ENCODE results near the gene NEGR1. TPM values are rescaled to one million over a fixed set of nuclear protein-coding genes. Genes with fewer than 3 reads are reported as not detected.
"Not testable (repeated sequence)": the region's sequence is repeated elsewhere in the genome, so short reads cannot be mapped to it uniquely, and the experiment has no call there.

NEGR1 gene
- total RNA-seq, 1 donor from 2014 or later, result 0.58 TPM

DNA sequence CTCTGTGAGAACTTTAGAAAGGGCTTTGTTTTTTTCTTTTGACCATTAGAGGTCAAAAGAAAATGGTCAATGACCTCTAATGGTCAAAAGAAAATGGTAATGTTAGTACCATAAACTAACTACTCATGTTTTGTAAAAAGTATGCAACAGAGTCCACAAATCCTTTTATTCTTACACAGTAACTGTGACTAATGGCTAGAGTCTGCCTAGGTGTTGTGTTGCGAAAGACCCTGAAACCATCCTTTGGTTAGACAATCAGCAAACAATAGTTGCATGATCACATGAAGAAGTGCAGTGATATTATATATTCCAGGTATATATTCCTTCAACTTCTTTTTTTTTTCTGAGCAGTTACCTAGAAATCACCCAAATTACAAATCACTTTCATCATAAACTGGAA lies 40.9 kb downstream of the NEGR1 start:
- no peaks in the 10 kb centered on the region for H3K27me3 Mint-ChIP-seq (ENCODE audit: low read depth)
- TF ChIP-seq, protein P1, sequence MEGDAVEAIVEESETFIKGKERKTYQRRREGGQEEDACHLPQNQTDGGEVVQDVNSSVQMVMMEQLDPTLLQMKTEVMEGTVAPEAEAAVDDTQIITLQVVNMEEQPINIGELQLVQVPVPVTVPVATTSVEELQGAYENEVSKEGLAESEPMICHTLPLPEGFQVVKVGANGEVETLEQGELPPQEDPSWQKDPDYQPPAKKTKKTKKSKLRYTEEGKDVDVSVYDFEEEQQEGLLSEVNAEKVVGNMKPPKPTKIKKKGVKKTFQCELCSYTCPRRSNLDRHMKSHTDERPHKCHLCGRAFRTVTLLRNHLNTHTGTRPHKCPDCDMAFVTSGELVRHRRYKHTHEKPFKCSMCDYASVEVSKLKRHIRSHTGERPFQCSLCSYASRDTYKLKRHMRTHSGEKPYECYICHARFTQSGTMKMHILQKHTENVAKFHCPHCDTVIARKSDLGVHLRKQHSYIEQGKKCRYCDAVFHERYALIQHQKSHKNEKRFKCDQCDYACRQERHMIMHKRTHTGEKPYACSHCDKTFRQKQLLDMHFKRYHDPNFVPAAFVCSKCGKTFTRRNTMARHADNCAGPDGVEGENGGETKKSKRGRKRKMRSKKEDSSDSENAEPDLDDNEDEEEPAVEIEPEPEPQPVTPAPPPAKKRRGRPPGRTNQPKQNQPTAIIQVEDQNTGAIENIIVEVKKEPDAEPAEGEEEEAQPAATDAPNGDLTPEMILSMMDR (conservative IDR thresholded peaks at IDR 0.05), result no peak
- no peak for DNase-seq (ENCODE audit: low read depth, low spot score)
- H3K36me3 Mint-ChIP-seq (ENCODE audit: low read depth), result no peaks in the 10 kb centered on the region
- peaks cover 7% of the 10 kb centered on the region for H3K9me3 Mint-ChIP-seq
- H3K27ac Mint-ChIP-seq (ENCODE audit: unreplicated experiment), result no peak overlapping the region
- H3K4me1 Mint-ChIP-seq, result peaks cover 4% of the 10 kb centered on the region
- H3K4me3 Mint-ChIP-seq, result no peak overlapping the region

DNA sequence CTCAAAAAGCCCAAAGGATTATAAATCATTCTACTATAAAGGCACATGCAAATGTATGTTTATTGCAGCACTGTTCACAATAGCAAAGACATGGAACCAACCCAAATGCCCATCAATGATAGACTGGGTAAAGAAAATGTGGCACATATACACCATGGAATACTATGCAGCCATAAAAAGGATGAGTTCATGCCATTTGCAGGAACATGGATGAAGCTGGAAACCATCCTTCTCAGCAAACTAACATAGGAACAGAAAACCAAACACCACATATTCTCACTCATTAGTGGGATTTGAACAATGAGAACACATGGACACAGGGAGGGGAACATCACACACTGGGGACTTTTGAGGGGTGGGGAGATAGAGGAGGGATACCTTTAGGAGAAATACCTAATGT lies 46.4 kb downstream of the NEGR1 start:
- not testable (repeated sequence) for H3K4me3 Mint-ChIP-seq; H3K36me3 Mint-ChIP-seq (ENCODE audit: low read depth); H3K27ac Mint-ChIP-seq (ENCODE audit: unreplicated experiment); H3K27me3 Mint-ChIP-seq (ENCODE audit: low read depth); H3K4me1 Mint-ChIP-seq; DNase-seq (ENCODE audit: low read depth, low spot score); H3K9me3 Mint-ChIP-seq

DNA sequence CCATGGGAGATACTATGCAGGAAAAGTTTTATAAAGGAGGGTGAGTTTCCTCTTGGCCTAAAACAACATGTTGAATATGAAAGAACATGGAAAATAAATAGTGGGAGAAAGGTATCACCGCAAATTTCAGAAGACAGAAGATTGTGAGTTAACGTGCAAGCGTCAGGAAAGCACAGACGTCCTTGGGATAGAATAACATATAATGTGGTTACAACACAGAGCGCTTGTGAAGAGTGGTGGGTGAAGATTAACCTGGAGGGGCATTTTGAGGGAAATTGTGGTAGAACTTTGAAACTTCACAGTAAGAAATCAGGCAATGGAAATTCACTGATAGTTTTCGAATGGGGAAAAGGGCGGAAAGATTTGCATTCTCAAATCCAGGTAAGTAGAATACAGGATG lies 47.3 kb downstream of the NEGR1 start:
- peaks cover 5% of the 10 kb centered on the region for H3K9me3 Mint-ChIP-seq
- H3K4me1 Mint-ChIP-seq, result no peaks in the 10 kb centered on the region
- H3K36me3 Mint-ChIP-seq (ENCODE audit: low read depth), result no peaks in the 10 kb centered on the region
- TF ChIP-seq, protein P1 (conservative IDR thresholded peaks at IDR 0.05), result no peak
- no peak for DNase-seq (ENCODE audit: low read depth, low spot score)
- no peak overlapping the region for H3K27ac Mint-ChIP-seq (ENCODE audit: unreplicated experiment)
- no peak overlapping the region for H3K4me3 Mint-ChIP-seq
- H3K27me3 Mint-ChIP-seq (ENCODE audit: low read depth), result no peaks in the 10 kb centered on the region

DNA sequence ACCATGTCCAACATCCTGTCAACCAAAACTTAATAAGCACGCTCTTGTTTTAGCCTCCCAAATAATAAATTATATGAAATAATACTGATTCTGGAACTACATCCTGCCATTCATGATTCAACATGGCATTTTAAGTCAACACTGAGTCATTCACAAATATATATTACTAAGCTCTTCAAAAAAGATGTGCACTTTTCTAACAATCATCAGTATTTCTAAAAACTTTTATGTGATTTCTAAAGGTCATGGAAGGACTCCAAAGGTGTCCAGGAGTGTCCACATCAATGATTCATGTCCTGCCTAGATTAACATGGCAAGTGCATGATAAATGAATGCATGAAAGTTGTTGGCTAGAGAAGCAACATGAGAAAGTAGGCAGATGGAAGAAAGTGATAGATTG lies 51.6 kb downstream of the NEGR1 start:
- H3K9me3 Mint-ChIP-seq, result peaks cover 5% of the 10 kb centered on the region
- TF ChIP-seq, protein P1 (conservative IDR thresholded peaks at IDR 0.05), result no peak
- DNase-seq (ENCODE audit: low read depth, low spot score), result no peak
- H3K4me1 Mint-ChIP-seq, result no peaks in the 10 kb centered on the region
- H3K4me3 Mint-ChIP-seq, result no peak overlapping the region
- no peaks in the 10 kb centered on the region for H3K27me3 Mint-ChIP-seq (ENCODE audit: low read depth)
- H3K36me3 Mint-ChIP-seq (ENCODE audit: low read depth), result no peaks in the 10 kb centered on the region
- no peak overlapping the region for H3K27ac Mint-ChIP-seq (ENCODE audit: unreplicated experiment)

DNA sequence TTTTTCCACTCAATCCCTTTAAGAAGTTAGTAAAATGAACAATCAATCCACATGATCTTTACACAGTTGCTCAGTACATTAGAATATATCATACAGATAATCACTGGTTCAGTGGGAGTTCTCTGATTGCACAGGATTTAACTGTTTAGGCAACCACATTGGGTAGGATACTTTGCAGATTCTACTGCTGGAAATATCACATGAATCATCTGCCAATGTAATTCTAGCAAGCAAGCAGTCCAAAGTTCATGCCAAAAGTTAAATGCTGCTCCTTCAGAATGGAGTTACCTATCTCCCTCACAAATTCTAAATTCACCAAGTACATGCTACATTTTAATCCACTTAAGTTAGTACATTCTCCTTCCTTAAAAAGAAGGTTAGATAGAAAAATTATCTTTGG lies 52.4 kb downstream of the NEGR1 start:
- Mint-ChIP-seq H3K4me3 (no peak overlapping the region), H3K27ac (ENCODE audit: unreplicated experiment) (no peak overlapping the region), H3K27me3 (ENCODE audit: low read depth) (no peaks in the 10 kb centered on the region), H3K4me1 (no peaks in the 10 kb centered on the region), H3K36me3 (ENCODE audit: low read depth) (no peaks in the 10 kb centered on the region), H3K9me3 (peaks cover 5% of the 10 kb centered on the region)
- no peak for DNase-seq (ENCODE audit: low read depth, low spot score)
- TF ChIP-seq, protein P1 (conservative IDR thresholded peaks at IDR 0.05), result no peak

DNA sequence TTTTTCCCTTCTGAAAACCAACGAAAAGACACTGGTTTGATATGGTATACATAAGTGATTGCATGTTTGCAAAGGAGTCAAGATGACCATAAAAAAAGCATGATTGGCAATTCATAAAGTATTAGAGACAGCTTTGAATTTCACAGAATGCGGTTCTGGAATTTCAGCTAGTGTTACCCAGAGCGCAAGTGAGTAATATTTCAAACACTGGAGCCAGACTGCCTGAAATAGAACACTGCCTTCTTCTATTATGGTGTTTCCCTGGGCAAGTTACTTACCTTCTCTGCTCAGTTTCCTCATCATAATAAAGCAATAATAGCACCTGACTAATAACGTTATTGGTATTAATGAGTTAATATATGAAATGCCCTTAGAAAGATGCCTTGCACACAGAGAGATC lies 54.7 kb downstream of the NEGR1 start:
- Mint-ChIP-seq H3K36me3 (ENCODE audit: low read depth) (no peaks in the 10 kb centered on the region), H3K27ac (ENCODE audit: unreplicated experiment) (no peak overlapping the region), H3K4me1 (no peaks in the 10 kb centered on the region), H3K9me3 (no peaks in the 10 kb centered on the region), H3K27me3 (ENCODE audit: low read depth) (no peaks in the 10 kb centered on the region), H3K4me3 (no peak overlapping the region)
- TF ChIP-seq, protein P1 (conservative IDR thresholded peaks at IDR 0.05), result no peak
- DNase-seq (ENCODE audit: low read depth, low spot score), result no peak
